IMR-90 (cell line): Measurements from ENCODE around the gene ACSL4.

Source experiments
- POLR2A ChIP-seq: IDR thresholded peaks from 2 replicates; pipeline ENCODE4 v1.6.1; 2012; ENCODE audit warnings: mild to moderate bottlenecking, low read depth, low read length
- TF ChIP-seq, protein P1 (sequence below): fragments of 150-350 bp; IDR thresholded peaks from 2 replicates; pipeline ENCODE4 v1.6.1; 2017; ENCODE audit warnings: mild to moderate bottlenecking, antibody characterized with exemption, low read length, low read depth
- TF ChIP-seq, protein P2 (sequence below): conservative IDR thresholded peaks from 2 replicates; pipeline ENCODE4 v1.5.1; 2012; ENCODE audit warnings: mild to moderate bottlenecking, low read depth, low read length, improper control_type of control experiment

DNA sequence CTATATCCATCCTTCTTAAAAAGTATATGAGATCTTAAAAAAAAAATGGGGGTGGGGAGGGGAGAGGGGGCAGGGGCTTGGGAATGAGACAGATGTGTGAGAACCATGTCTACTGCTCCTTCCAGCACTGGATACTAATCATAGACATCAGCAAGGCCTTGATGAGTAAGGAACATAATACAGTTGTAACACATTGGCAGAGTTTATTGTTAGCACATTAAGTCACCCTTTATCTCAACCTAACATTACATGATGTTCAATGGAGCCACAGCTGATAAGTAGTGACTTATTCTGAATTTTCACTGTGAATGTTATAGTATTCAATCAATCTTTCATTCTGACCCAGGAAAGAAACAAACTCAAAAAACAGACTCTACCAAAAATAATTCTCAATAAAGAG, 60.8 kb downstream of the ACSL4 start:
- TF ChIP-seq, protein P1, sequence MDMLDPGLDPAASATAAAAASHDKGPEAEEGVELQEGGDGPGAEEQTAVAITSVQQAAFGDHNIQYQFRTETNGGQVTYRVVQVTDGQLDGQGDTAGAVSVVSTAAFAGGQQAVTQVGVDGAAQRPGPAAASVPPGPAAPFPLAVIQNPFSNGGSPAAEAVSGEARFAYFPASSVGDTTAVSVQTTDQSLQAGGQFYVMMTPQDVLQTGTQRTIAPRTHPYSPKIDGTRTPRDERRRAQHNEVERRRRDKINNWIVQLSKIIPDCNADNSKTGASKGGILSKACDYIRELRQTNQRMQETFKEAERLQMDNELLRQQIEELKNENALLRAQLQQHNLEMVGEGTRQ, result no peak
- TF ChIP-seq POLR2A, result no peak
- TF ChIP-seq, protein P2, sequence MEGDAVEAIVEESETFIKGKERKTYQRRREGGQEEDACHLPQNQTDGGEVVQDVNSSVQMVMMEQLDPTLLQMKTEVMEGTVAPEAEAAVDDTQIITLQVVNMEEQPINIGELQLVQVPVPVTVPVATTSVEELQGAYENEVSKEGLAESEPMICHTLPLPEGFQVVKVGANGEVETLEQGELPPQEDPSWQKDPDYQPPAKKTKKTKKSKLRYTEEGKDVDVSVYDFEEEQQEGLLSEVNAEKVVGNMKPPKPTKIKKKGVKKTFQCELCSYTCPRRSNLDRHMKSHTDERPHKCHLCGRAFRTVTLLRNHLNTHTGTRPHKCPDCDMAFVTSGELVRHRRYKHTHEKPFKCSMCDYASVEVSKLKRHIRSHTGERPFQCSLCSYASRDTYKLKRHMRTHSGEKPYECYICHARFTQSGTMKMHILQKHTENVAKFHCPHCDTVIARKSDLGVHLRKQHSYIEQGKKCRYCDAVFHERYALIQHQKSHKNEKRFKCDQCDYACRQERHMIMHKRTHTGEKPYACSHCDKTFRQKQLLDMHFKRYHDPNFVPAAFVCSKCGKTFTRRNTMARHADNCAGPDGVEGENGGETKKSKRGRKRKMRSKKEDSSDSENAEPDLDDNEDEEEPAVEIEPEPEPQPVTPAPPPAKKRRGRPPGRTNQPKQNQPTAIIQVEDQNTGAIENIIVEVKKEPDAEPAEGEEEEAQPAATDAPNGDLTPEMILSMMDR, result no peak
